Heart left ventricle (tissue), 13 donors: ENCODE measurements around the gene KCNJ6.

Source experiments
- POLR2A ChIP-seq, 2 donors: fragments of 450-650 bp; IDR thresholded peaks; one replicate each; pipeline ENCODE4 v1.6.1; 2017; ENCODE audit warnings: antibody characterized with exemption in 2 of 2, mild to moderate bottlenecking in 2 of 2, moderate library complexity in 2 of 2
- TF ChIP-seq, protein P1 (sequence below), 12 donors: fragments of 200-600 bp; sonication (generic) in 4 of 12; IDR thresholded peaks; one replicate each; pipeline versions ENCODE4 v1.5.0 to v1.8.0; 2018 to 2022; ENCODE audit warnings: antibody characterized with exemption in 12 of 12, mild to moderate bottlenecking in 5 of 12
- donor health status: ischemic (EF 13 %, LVEDD 7.1; RV severe dilation, severe dysfunction).
- donor health status: DM: no; HTN: yes; CAD: no.
- donor health status: DM: no; HTN: no; CAD: no.
- donor health status: ischemic (EF 25% LVEDD 6.9; RV normal size, moderate dysfunction).
- donor health status: ischemic (EF 25% LVEDD 5.7; RV mildly dilated, moderate dysfunction).
- donor health status: ischemic (EF 35%, LVEDD 5.7; RV mildly dilated, moderate dysfunction).
- donor health status: nonischemic (EF 11% LVEDD 7.7; RV severe dilation, severe dysfunction).
- donor health status: DM: yes; HTN: yes; CAD: no.
- donor health status: PGD.
- donor health status: ischemic (EF 29% LVEDD 5.4; RV normal size, mild dysfunction).
- donor health status: nonischemic (EF 23%, LVEDD 6.1; RV moderate dilation, normal function).

DNA sequence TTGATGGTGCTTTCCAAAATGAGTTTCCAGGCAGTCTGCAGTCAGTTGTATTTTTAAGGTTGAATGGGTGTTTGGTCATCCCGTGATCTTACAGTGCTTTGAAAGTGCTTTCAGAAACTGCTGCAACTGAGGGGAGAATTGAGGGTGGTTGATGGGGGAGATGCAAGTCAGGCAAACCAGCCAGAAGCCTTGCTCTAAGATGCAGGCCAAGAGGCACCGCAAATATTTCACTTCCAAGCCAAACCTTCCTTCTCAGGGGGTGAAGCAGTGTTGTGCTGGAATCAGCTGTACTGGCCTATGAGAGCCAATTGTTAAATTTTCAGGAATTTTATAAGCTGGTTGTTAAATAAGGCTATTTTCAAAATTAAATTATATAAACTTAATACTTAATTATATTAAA lies 151.6 kb downstream of the KCNJ6 start:
- TF ChIP-seq, protein P1, sequence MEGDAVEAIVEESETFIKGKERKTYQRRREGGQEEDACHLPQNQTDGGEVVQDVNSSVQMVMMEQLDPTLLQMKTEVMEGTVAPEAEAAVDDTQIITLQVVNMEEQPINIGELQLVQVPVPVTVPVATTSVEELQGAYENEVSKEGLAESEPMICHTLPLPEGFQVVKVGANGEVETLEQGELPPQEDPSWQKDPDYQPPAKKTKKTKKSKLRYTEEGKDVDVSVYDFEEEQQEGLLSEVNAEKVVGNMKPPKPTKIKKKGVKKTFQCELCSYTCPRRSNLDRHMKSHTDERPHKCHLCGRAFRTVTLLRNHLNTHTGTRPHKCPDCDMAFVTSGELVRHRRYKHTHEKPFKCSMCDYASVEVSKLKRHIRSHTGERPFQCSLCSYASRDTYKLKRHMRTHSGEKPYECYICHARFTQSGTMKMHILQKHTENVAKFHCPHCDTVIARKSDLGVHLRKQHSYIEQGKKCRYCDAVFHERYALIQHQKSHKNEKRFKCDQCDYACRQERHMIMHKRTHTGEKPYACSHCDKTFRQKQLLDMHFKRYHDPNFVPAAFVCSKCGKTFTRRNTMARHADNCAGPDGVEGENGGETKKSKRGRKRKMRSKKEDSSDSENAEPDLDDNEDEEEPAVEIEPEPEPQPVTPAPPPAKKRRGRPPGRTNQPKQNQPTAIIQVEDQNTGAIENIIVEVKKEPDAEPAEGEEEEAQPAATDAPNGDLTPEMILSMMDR (IDR thresholded peaks at IDR 0.05): no peak
- TF ChIP-seq POLR2A (IDR thresholded peaks at IDR 0.05): no peak
